Transverse colon (tissue), 4 donors: Measurements from ENCODE around the gene GLIPR1.

ENCODE experiments used
- POLR2AphosphoS5 ChIP-seq, 3 donors: sonication (generic); formaldehyde crosslinking; IDR thresholded peaks; one replicate each; pipeline ENCODE4 v1.6.1; 2016; ENCODE audit warnings: antibody characterized with exemption in 3 of 3
- TF ChIP-seq, protein P1 (sequence below), 5 experiments: fragments of 200-600 bp in 3 of 5; fragments of 450-650 bp in 2 of 5; sonication (generic) in 3 of 5; IDR thresholded peaks; 1 replicate in 2 of 5; 2 replicates in 3 of 5; pipeline ENCODE4 v1.5.1; 2016 to 2017; ENCODE audit warnings: antibody characterized with exemption in 5 of 5, inconsistent platforms in 3 of 5, mild to moderate bottlenecking in 2 of 5, moderate library complexity in 1 of 5

DNA sequence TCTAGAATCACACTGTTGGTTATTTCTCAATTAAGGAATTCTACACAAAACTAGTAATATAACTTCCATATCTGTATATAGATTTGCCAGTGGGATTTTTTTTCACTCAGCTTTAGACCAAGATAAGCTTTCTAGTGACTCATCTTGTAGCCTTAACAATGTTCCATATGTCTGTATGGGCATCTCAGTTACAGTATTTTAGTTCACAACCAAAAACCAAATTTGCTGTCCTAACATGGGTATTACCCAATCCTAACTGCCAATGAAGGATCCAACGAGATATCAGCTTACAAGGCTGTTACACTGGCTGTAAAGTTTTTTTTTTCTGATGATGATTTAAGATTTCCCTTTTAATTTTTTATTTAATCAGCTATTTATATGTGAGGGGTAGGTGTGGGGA is 62.4 kb downstream of the GLIPR1 start:
- TF ChIP-seq, protein P1, sequence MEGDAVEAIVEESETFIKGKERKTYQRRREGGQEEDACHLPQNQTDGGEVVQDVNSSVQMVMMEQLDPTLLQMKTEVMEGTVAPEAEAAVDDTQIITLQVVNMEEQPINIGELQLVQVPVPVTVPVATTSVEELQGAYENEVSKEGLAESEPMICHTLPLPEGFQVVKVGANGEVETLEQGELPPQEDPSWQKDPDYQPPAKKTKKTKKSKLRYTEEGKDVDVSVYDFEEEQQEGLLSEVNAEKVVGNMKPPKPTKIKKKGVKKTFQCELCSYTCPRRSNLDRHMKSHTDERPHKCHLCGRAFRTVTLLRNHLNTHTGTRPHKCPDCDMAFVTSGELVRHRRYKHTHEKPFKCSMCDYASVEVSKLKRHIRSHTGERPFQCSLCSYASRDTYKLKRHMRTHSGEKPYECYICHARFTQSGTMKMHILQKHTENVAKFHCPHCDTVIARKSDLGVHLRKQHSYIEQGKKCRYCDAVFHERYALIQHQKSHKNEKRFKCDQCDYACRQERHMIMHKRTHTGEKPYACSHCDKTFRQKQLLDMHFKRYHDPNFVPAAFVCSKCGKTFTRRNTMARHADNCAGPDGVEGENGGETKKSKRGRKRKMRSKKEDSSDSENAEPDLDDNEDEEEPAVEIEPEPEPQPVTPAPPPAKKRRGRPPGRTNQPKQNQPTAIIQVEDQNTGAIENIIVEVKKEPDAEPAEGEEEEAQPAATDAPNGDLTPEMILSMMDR (IDR thresholded peaks at IDR 0.05), result no peak
- TF ChIP-seq POLR2AphosphoS5 (IDR thresholded peaks at IDR 0.05), result no peak
